ENCODE data around the gene FAM120B. TPM values are rescaled to one million over a fixed set of nuclear protein-coding genes. Genes with fewer than 3 reads are reported as not detected.

FAM120B gene
- total RNA-seq, 1 experiment from 2014 or later, result 15.2 TPM

DNA sequence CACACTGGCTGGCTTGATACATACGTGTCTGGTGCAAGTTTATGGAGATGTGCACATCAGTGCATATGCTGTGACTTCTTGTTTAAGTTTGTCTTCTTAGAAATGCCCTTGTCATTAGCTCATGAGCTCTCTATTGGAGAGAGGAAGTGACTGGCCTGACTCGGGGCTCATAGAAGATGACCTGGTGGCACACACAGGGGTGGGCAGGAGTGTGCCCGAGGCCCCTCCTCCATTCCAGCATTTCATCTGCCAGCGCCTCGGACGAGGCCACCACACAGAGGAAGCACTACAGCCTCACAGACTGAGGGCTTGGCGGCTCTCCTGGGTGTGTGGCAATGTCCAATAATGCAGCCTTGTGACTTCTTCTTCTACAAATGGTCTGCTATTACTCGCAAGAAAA lies 109.7 kb downstream of the FAM120B start:
- Mint-ChIP-seq H3K4me3 (no peak overlapping the region), H3K9me3 (peaks cover 5% of the 10 kb centered on the region; the same call in 1 of the 2 replicates), H3K27ac (no peak overlapping the region), H3K36me3 (no peaks in the 10 kb centered on the region), H3K27me3 (ENCODE audit: low read depth) (no peaks in the 10 kb centered on the region), H3K4me1 (0 out of 2 replicates have a peak, but pooled peaks cover 7% of the 10 kb centered on the region)
- ATAC-seq (no peak), DNase-seq (ENCODE audit: low spot score) (no peak)
- ChIA-PET POLR2A (no interaction called here), CTCF (interaction anchor here (1.3 kb wide), 1 partner anchor 32 kb away, joined by 3 read pairs; no protein-coding TSS in a partner anchor)
- TF ChIP-seq, protein P1, sequence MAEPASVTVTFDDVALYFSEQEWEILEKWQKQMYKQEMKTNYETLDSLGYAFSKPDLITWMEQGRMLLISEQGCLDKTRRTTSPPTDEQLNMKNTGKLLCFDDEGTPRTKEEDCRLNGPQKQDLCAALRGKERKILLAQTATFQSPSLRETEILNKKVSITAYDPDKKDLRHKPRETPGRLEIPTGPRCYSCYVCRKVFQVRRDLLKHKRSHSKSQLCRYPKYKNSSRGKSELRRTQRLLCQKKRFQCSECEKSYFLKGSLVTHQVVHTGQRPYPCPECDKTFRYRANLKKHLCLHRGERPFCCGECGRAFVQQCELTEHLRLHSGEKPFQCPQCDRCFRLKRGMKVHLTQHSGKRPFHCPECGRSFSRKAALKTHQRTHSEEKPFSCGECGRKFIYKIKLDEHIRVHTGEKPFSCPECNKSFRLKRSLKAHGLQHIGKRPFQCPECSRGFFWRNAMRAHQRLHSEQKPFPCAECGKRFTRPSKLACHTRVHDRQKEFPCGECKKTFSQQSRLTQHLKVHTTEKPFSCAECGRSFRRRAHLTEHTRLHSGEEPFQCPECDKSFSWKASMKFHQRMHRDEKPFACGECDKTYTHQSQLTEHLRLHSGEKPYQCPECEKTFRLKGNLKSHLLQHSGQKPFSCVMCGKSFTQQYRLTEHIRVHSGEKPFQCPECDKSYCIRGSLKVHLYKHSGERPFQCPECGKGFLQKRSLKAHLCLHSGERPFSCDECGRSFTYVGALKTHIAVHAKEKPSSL (CRISPR knock-in tag; conservative IDR thresholded peaks at IDR 0.05), result no peak
- TF ChIP-seq GTF2I (CRISPR knock-in tag; conservative IDR thresholded peaks at IDR 0.05) (no peak), ZNF263 (CRISPR knock-in tag; IDR thresholded peaks at IDR 0.05; ENCODE audit: low read depth) (no peak), ZNF317 (CRISPR knock-in tag; IDR thresholded peaks at IDR 0.05; ENCODE audit: borderline replicate concordance, low read depth) (no peak), RELA (CRISPR knock-in tag; IDR thresholded peaks at IDR 0.05; ENCODE audit: borderline replicate concordance) (no peak), TEAD1 (CRISPR knock-in tag; IDR thresholded peaks at IDR 0.05) (no peak), CBFB (CRISPR knock-in tag; IDR thresholded peaks at IDR 0.05; ENCODE audit: low read depth) (no peak), ELF4 (CRISPR knock-in tag; IDR thresholded peaks at IDR 0.05; ENCODE audit: low read depth) (no peak), SMAD3 (CRISPR knock-in tag; IDR thresholded peaks at IDR 0.05; ENCODE audit: borderline replicate concordance) (no peak), ZNF671 (CRISPR knock-in tag; IDR thresholded peaks at IDR 0.05) (no peak), KAT7 (CRISPR knock-in tag; IDR thresholded peaks at IDR 0.05; ENCODE audit: borderline replicate concordance) (no peak), PRRX2 (CRISPR knock-in tag; IDR thresholded peaks at IDR 0.05) (no peak), RORB (CRISPR knock-in tag; IDR thresholded peaks at IDR 0.05) (no peak)
- TF ChIP-seq, protein P2, sequence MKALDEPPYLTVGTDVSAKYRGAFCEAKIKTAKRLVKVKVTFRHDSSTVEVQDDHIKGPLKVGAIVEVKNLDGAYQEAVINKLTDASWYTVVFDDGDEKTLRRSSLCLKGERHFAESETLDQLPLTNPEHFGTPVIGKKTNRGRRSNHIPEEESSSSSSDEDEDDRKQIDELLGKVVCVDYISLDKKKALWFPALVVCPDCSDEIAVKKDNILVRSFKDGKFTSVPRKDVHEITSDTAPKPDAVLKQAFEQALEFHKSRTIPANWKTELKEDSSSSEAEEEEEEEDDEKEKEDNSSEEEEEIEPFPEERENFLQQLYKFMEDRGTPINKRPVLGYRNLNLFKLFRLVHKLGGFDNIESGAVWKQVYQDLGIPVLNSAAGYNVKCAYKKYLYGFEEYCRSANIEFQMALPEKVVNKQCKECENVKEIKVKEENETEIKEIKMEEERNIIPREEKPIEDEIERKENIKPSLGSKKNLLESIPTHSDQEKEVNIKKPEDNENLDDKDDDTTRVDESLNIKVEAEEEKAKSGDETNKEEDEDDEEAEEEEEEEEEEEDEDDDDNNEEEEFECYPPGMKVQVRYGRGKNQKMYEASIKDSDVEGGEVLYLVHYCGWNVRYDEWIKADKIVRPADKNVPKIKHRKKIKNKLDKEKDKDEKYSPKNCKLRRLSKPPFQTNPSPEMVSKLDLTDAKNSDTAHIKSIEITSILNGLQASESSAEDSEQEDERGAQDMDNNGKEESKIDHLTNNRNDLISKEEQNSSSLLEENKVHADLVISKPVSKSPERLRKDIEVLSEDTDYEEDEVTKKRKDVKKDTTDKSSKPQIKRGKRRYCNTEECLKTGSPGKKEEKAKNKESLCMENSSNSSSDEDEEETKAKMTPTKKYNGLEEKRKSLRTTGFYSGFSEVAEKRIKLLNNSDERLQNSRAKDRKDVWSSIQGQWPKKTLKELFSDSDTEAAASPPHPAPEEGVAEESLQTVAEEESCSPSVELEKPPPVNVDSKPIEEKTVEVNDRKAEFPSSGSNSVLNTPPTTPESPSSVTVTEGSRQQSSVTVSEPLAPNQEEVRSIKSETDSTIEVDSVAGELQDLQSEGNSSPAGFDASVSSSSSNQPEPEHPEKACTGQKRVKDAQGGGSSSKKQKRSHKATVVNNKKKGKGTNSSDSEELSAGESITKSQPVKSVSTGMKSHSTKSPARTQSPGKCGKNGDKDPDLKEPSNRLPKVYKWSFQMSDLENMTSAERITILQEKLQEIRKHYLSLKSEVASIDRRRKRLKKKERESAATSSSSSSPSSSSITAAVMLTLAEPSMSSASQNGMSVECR (CRISPR knock-in tag; IDR thresholded peaks at IDR 0.05; ENCODE audit: borderline replicate concordance), result no peak
- TF ChIP-seq, protein P3, sequence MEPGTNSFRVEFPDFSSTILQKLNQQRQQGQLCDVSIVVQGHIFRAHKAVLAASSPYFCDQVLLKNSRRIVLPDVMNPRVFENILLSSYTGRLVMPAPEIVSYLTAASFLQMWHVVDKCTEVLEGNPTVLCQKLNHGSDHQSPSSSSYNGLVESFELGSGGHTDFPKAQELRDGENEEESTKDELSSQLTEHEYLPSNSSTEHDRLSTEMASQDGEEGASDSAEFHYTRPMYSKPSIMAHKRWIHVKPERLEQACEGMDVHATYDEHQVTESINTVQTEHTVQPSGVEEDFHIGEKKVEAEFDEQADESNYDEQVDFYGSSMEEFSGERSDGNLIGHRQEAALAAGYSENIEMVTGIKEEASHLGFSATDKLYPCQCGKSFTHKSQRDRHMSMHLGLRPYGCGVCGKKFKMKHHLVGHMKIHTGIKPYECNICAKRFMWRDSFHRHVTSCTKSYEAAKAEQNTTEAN (CRISPR knock-in tag; IDR thresholded peaks at IDR 0.05), result no peak

DNA sequence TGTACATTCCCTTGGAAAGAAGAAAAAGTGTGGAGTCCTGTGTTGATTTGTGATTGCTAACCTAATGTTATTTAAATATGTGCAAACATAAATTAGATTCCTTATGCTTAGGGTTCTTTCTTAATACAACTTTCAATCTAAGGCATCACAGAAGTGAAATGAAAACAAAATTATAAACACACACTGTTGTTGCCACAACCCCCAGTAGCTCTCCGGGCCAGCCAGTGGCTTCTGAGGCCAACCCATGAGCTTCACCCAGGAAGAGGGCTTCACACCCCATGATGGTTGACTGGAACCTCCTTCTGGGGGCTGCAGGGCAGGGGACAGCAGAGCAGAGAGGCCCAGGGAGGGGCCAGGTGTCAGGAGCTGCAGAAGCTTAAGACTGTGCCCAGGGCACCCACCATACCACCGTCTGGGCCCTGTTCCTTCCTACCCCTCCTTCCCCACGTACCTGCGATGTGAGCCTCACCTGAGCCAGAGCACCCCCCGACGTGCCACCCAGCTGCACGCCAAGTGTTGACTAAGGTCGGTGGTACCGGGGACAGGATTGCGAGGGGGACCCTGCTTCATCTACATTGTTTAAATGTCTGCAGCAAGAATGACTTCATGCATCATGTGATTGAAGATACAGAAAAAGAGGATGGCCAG lies 110.5 kb downstream of the FAM120B start:
- no peak overlapping the region for H3K4me3 Mint-ChIP-seq
- H3K9me3 Mint-ChIP-seq, result peaks cover 5% of the 10 kb centered on the region; the same call in 1 of the 2 replicates
- H3K27ac Mint-ChIP-seq, result no peak overlapping the region
- CTCF ChIA-PET, result interaction anchor here (1.3 kb wide), 1 partner anchor 33 kb away, joined by 3 read pairs; no protein-coding TSS in a partner anchor
- 0 out of 2 replicates have a peak, but pooled peaks cover 9% of the 10 kb centered on the region for H3K4me1 Mint-ChIP-seq
- no peaks in the 10 kb centered on the region for H3K27me3 Mint-ChIP-seq (ENCODE audit: low read depth)
- DNase-seq (ENCODE audit: low spot score) (no peak), ATAC-seq (no peak)
- POLR2A ChIA-PET, result interaction anchor here (0.6 kb wide), 1 partner anchor 22 kb away, joined by 3 read pairs; no protein-coding TSS in a partner anchor
- H3K36me3 Mint-ChIP-seq, result no peaks in the 10 kb centered on the region
- no peak for TF ChIP-seq SOX15 (CRISPR knock-in tag; IDR thresholded peaks at IDR 0.05)
- TF ChIP-seq SMAD3 (CRISPR knock-in tag; IDR thresholded peaks at IDR 0.05; ENCODE audit: borderline replicate concordance), result no peak
- no peak for TF ChIP-seq TP53 (CRISPR knock-in tag; IDR thresholded peaks at IDR 0.05)
- TF ChIP-seq SMAD4 (CRISPR knock-in tag; IDR thresholded peaks at IDR 0.05), result no peak
- TF ChIP-seq JUN (CRISPR knock-in tag; IDR thresholded peaks at IDR 0.05), result no peak
- TF ChIP-seq FOXP1 (CRISPR knock-in tag; IDR thresholded peaks at IDR 0.05; ENCODE audit: borderline replicate concordance), result no peak
- TF ChIP-seq ZNF416 (CRISPR knock-in tag; IDR thresholded peaks at IDR 0.05), result no peak
- TF ChIP-seq, protein P2 (CRISPR knock-in tag; IDR thresholded peaks at IDR 0.05; ENCODE audit: borderline replicate concordance), result no peak

Measured in WTC11 (cell line).